ENCODE data around the gene SMOC2. TPM values are rescaled to one million over a fixed set of nuclear protein-coding genes. Genes with fewer than 3 reads are reported as not detected.

SMOC2 gene
- total and polyA plus RNA-seq, 2 experiments from 2014 or later: 1.9 to 3.2 TPM

DNA sequence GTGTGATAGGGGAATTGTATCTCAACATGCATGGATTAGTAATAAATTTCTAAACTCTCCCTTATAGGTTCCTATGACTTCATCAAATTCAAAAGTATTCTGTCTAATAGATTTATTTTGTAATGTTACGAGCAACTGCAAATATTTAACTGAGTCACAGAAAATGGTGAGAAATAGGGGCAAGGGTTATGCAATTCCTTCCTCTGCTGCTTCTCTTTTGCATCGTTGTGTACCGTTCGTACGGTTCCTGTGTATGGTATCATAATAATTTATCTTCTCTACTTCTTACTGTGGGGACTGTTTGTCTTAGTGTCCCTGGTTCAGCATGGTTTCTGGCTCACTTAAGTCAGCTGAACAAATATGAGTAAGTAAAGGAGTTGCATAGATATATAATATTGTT lies 44.8 kb downstream of the SMOC2 start:
- no peaks in the 10 kb centered on the region for H3K27me3 ChIP-seq
- no peak overlapping the region for H3K4me3 ChIP-seq
- H3K27ac ChIP-seq: no peak overlapping the region
- no peak for TF ChIP-seq CTCF (IDR thresholded peaks at IDR 0.05; ENCODE audit: low read depth, low read length)
- H3K36me3 ChIP-seq: no peaks in the 10 kb centered on the region
- no peak for DNase-seq (ENCODE audit: low read depth in 1 of 2, low spot score in 1 of 2)
- H3K9me3 ChIP-seq (ENCODE audit: low read depth): no peaks in the 10 kb centered on the region
- no peaks in the 10 kb centered on the region for H3K4me1 ChIP-seq (ENCODE audit: low read depth)

- TF ChIP-seq CTCF (IDR thresholded peaks at IDR 0.05; ENCODE audit: low read depth, low read length): no peak
- no peaks in the 10 kb centered on the region for H3K36me3 ChIP-seq
- no peaks in the 10 kb centered on the region for H3K9me3 ChIP-seq (ENCODE audit: low read depth)
- H3K27ac ChIP-seq: no peak overlapping the region
- DNase-seq (ENCODE audit: low read depth in 1 of 2, low spot score in 1 of 2): no peak
- no peaks in the 10 kb centered on the region for H3K4me1 ChIP-seq (ENCODE audit: low read depth)
- H3K4me3 ChIP-seq: no peak overlapping the region
- H3K27me3 ChIP-seq: no peaks in the 10 kb centered on the region
These were observed 49.8 kb downstream of the SMOC2 start for GRCh38 chr6:168490757-168491156.

DNA sequence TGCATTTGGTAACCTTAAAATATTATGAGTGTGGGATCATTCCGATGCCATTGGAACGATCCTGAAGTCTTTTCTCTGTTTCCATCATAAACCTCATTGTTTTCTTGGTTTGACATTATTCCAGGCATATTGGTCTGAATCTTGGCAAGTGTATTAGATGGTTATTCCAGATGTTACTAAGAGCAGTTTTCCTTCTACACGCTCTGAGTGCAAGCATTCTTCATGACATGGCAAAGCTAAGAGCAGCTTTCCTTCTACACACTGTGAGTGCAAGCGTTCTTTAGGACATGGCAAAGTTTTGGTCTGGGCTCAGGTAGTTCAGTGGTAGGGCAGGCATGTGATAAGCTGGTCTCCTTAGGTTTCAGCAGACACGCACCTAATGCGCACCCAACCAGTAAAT lies 53.0 kb downstream of the SMOC2 start:
- H3K9me3 ChIP-seq (ENCODE audit: low read depth): no peaks in the 10 kb centered on the region
- peaks cover 7% of the 10 kb centered on the region for H3K4me1 ChIP-seq (ENCODE audit: low read depth)
- no peak for TF ChIP-seq CTCF (IDR thresholded peaks at IDR 0.05; ENCODE audit: low read depth, low read length)
- no peaks in the 10 kb centered on the region for H3K36me3 ChIP-seq
- no peak overlapping the region for H3K4me3 ChIP-seq
- no peaks in the 10 kb centered on the region for H3K27me3 ChIP-seq
- H3K27ac ChIP-seq: no peak overlapping the region
- DNase-seq (ENCODE audit: low read depth in 1 of 2, low spot score in 1 of 2): no peak

DNA sequence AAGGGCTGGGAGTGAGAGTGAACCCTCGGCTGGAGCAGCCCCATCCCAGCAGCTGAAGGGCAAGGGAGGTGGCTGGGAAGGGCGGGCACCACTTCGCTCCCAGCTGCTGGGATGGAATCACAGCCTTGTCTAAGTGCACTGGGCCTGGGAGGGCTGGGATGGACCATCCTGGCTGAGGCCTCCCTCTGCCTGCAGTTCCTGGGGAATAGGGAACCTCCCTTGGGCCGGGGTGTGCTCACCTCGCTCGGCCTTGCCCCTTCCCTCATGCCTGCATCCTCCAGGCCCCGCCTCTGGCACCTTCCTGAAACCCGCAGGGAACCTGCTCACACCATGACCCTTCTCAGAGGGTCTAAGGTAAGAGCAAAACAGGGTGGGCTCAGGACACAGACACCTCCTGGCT lies 53.7 kb downstream of the SMOC2 start:
- no peak for TF ChIP-seq CTCF (IDR thresholded peaks at IDR 0.05; ENCODE audit: low read depth, low read length)
- no peak overlapping the region for H3K27ac ChIP-seq
- H3K9me3 ChIP-seq (ENCODE audit: low read depth): no peaks in the 10 kb centered on the region
- no peak for DNase-seq (ENCODE audit: low read depth in 1 of 2, low spot score in 1 of 2)
- H3K27me3 ChIP-seq: no peaks in the 10 kb centered on the region
- peaks cover 7% of the 10 kb centered on the region for H3K4me1 ChIP-seq (ENCODE audit: low read depth)
- H3K4me3 ChIP-seq: no peak overlapping the region
- H3K36me3 ChIP-seq: no peaks in the 10 kb centered on the region

GRCh38 chr6:168495133-168495532 lies 54.1 kb downstream of the SMOC2 start:
- Histone ChIP-seq H3K4me3 (no peak overlapping the region), H3K36me3 (no peaks in the 10 kb centered on the region), H3K27ac (no peak overlapping the region), H3K27me3 (no peaks in the 10 kb centered on the region), H3K4me1 (ENCODE audit: low read depth) (peaks cover 7% of the 10 kb centered on the region), H3K9me3 (ENCODE audit: low read depth) (no peaks in the 10 kb centered on the region)
- TF ChIP-seq CTCF (IDR thresholded peaks at IDR 0.05; ENCODE audit: low read depth, low read length): no peak
- no peak for DNase-seq (ENCODE audit: low read depth in 1 of 2, low spot score in 1 of 2)

GRCh38 chr6:168495636-168496035 lies 54.7 kb downstream of the SMOC2 start:
- Histone ChIP-seq H3K9me3 (ENCODE audit: low read depth) (no peaks in the 10 kb centered on the region), H3K27me3 (no peaks in the 10 kb centered on the region), H3K27ac (no peak overlapping the region), H3K4me3 (no peak overlapping the region), H3K36me3 (no peaks in the 10 kb centered on the region), H3K4me1 (ENCODE audit: low read depth) (peaks cover 7% of the 10 kb centered on the region)
- no peak for TF ChIP-seq CTCF (IDR thresholded peaks at IDR 0.05; ENCODE audit: low read depth, low read length)
- DNase-seq (ENCODE audit: low read depth in 1 of 2, low spot score in 1 of 2): no peak

Measured in cardiac muscle cell (in vitro differentiated cells and primary cell).